ENCODE results near the gene FOLR2.

DNA sequence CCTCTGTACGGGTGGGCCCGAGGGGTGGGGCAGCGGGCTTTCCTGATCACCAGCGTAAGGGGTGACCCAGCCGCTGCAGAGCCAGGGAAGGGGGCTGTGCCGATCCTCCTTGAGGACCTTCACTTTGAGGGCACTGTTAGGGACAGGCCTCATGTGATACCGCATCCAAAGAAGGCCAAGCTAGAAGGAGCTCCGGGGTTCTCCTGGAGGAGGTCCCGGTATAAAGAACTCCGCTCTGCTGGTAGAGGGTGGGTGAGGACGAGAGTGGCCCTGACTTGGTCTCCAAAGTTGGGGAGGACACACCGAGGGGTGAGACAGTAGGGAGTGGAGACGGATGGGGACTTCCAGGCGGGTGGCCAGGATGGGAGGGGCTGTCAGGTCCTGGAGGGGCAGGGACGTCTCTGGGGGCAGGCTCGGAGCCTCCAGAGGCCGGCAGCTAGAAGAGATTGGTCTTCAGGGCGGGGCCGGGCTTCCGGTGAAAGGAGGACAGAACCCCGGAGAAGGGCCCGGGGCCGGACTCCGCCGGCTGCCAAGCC lies 22.8 kb downstream of the FOLR2 start:
- TF ChIP-seq, protein P1, sequence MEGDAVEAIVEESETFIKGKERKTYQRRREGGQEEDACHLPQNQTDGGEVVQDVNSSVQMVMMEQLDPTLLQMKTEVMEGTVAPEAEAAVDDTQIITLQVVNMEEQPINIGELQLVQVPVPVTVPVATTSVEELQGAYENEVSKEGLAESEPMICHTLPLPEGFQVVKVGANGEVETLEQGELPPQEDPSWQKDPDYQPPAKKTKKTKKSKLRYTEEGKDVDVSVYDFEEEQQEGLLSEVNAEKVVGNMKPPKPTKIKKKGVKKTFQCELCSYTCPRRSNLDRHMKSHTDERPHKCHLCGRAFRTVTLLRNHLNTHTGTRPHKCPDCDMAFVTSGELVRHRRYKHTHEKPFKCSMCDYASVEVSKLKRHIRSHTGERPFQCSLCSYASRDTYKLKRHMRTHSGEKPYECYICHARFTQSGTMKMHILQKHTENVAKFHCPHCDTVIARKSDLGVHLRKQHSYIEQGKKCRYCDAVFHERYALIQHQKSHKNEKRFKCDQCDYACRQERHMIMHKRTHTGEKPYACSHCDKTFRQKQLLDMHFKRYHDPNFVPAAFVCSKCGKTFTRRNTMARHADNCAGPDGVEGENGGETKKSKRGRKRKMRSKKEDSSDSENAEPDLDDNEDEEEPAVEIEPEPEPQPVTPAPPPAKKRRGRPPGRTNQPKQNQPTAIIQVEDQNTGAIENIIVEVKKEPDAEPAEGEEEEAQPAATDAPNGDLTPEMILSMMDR (optimal IDR thresholded peaks at IDR 0.05 in 1 of 3, IDR thresholded peaks at IDR 0.05 in 1 of 3, conservative IDR thresholded peaks at IDR 0.05 in 1 of 3; ENCODE audit: extremely low read depth in 1 of 3, insufficient read depth in 2 of 3, low read length in 3 of 3), result no peak
- TF ChIP-seq EZH2 (IDR thresholded peaks at IDR 0.05; ENCODE audit: low read length), result no peak

Measured in keratinocyte (primary cell).